ENCODE results near the gene EFHD2.

GRCh38 chr1:15449567-15449966, 39.9 kb downstream of the EFHD2 start:
- TF ChIP-seq, protein P1, sequence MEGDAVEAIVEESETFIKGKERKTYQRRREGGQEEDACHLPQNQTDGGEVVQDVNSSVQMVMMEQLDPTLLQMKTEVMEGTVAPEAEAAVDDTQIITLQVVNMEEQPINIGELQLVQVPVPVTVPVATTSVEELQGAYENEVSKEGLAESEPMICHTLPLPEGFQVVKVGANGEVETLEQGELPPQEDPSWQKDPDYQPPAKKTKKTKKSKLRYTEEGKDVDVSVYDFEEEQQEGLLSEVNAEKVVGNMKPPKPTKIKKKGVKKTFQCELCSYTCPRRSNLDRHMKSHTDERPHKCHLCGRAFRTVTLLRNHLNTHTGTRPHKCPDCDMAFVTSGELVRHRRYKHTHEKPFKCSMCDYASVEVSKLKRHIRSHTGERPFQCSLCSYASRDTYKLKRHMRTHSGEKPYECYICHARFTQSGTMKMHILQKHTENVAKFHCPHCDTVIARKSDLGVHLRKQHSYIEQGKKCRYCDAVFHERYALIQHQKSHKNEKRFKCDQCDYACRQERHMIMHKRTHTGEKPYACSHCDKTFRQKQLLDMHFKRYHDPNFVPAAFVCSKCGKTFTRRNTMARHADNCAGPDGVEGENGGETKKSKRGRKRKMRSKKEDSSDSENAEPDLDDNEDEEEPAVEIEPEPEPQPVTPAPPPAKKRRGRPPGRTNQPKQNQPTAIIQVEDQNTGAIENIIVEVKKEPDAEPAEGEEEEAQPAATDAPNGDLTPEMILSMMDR (conservative IDR thresholded peaks at IDR 0.05; ENCODE audit: low read depth, low read length) = no peak
- TF ChIP-seq EZH2 (IDR thresholded peaks at IDR 0.05; ENCODE audit: low read length, unreplicated experiment) (no peak), EZH2phosphoT487 (IDR thresholded peaks at IDR 0.05; ENCODE audit: borderline replicate concordance, low read length) (no peak)
